ENCODE results near the gene SARM1.

SARM1 gene

DNA sequence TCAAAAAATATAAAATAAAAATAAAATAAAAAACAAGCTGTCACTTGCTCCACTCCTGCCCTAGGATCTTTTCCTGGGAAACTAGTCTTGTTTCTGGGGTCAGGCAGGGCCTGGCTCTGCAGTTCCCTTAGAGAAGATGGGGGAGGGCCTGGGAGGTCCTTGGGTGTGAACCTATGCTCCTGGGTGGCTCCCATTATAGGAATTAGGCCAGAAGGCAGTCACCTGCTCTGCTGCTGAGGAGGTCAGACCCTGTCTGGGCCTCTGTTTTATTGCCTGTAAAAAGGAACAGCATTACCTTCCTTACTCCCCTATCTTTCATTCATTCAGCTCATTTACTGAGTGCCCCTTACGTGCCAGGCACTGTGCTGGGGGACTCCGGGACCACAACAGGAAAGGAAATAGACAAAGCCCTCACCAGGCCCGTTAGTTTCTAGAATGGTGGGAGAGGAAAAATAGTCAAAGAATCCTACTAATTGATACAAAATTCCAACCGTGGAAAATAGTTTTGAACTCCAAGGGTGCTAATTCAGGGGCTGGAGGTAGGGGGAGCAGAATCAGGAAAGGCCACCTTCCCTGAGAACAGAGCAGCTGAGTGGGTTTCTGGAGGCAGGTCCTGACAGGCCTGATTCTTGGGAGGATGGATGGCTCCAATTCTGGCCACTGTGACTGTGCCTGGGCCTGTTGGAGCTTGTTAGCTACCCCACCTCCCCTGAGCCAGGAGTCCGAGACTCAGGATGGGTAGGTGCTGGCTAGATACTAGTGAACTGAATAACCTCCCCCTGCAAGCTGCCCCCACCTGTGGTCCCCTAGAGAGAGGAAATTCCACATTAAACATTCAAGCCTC is 35.9 kb downstream of the SARM1 start:
- H3K27me3 ChIP-seq (replicated peaks): no peaks in the 10 kb centered on the region
- H3K36me3 ChIP-seq (replicated peaks): no peaks in the 10 kb centered on the region
- TF ChIP-seq CTCF (IDR thresholded peaks at IDR 0.05; ENCODE audit: low read depth, low read length, missing control alignments): peak; percentile 21
- in situ Hi-C loops (cut with HindIII; ENCODE audit: low pct_ligation_motif_present, low sequenced_read_pairs): no loop called here
- no peak overlapping the region for H3K27ac ChIP-seq
- no peak overlapping the region for H3K4me3 ChIP-seq (ENCODE audit: low read depth, low read length)
- no peak for DNase-seq

- Histone ChIP-seq H3K36me3 (replicated peaks) (no peaks in the 10 kb centered on the region), H3K4me3 (ENCODE audit: low read depth, low read length) (no peak overlapping the region), H3K27ac (no peak overlapping the region), H3K27me3 (replicated peaks) (no peaks in the 10 kb centered on the region)
- no peak for DNase-seq
- in situ Hi-C loops (cut with HindIII; ENCODE audit: low pct_ligation_motif_present, low sequenced_read_pairs): no loop called here
- TF ChIP-seq CTCF (IDR thresholded peaks at IDR 0.05; ENCODE audit: low read depth, low read length, missing control alignments): no peak
Measured at GRCh38 chr17:28407974-28408306, 36.4 kb downstream of the SARM1 start.

DNA sequence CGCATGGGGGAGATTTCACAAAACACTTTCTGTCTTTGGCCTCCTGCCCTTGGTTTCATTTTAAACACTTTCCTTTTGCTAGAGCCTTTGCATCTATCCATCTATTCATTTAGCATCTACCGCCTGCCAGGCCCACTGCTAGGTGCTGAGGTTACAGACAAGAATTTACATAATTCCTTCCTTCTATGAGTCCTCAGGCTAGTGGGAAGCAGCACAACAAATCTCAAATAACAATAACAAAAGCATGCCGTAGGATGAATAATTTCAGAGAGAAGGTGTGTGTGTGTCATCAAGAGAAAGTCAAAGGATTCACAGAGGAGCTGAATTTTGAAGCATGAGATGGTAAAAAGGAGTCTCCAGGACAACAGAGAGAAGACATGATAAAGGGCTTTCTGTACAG is 40.6 kb downstream of the SARM1 start:
- Histone ChIP-seq H3K4me3 (ENCODE audit: low read depth, low read length) (no peak overlapping the region), H3K27me3 (replicated peaks) (no peaks in the 10 kb centered on the region), H3K36me3 (replicated peaks) (no peaks in the 10 kb centered on the region), H3K27ac (no peak overlapping the region)
- DNase-seq: no peak
- in situ Hi-C loops (cut with HindIII; ENCODE audit: low pct_ligation_motif_present, low sequenced_read_pairs): no loop called here
- TF ChIP-seq CTCF (IDR thresholded peaks at IDR 0.05; ENCODE audit: low read depth, low read length, missing control alignments): no peak

DNA sequence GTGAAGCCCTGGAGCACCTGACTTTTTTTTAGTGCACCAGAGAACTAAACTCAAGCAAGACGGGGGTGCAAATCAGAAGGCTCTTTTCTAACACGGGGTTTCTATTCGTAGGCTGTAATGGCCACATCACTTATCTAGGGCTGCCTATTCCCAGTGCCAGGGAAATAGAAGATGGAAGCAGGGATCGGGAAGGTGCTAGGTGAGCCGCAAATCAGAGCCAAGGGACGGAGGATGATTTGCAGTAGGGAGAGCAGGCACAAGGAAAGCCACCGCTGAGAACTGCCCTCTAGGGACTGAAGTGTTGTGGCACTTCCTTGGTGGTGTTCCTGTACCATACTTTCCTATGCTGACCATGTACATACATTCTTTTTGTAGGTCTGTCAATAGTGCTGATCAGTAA is 42.3 kb downstream of the SARM1 start:
- in situ Hi-C loops (cut with HindIII; ENCODE audit: low pct_ligation_motif_present, low sequenced_read_pairs): no loop called here
- no peak for DNase-seq
- H3K36me3 ChIP-seq (replicated peaks): no peaks in the 10 kb centered on the region
- H3K4me3 ChIP-seq (ENCODE audit: low read depth, low read length): no peak overlapping the region
- no peak for TF ChIP-seq CTCF (IDR thresholded peaks at IDR 0.05; ENCODE audit: low read depth, low read length, missing control alignments)
- no peaks in the 10 kb centered on the region for H3K27me3 ChIP-seq (replicated peaks)
- H3K27ac ChIP-seq: no peak overlapping the region

DNA sequence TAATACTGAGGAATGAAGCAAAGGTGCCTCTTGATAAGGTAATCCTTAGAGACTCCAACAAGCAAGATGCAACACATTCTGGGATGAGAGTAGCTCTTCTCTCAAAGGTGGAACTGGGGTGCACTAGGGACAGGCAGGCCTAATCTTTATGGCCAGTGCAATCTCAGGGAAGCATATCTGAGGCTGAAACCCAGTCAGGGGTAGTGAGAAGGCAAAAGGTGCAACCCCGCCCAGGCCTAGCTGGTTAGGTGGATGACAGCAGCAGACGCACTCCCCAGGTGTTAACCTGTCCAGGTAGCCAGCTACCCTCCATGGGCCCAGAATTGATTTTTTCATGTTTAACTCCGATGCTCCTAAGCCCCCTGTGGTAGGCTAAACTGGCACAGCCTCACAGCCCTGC is 44.4 kb downstream of the SARM1 start:
- no peak overlapping the region for H3K4me3 ChIP-seq (ENCODE audit: low read depth, low read length)
- DNase-seq: no peak
- in situ Hi-C loops (cut with HindIII; ENCODE audit: low pct_ligation_motif_present, low sequenced_read_pairs): no loop called here
- no peak for TF ChIP-seq CTCF (IDR thresholded peaks at IDR 0.05; ENCODE audit: low read depth, low read length, missing control alignments)
- no peak overlapping the region for H3K27ac ChIP-seq
- no peaks in the 10 kb centered on the region for H3K27me3 ChIP-seq (replicated peaks)
- no peaks in the 10 kb centered on the region for H3K36me3 ChIP-seq (replicated peaks)
